Small intestine (tissue), 7 donors: ENCODE data around the gene SH3BP2. TPM values are rescaled to one million over a fixed set of nuclear protein-coding genes. Genes with fewer than 3 reads are reported as not detected.

ENCODE experiments used
- DNase-seq, 2 donors: peaks; one replicate each; pipeline versions ENCODE4 v3.0.0 to v3.0.0-alpha.2; 2013
- FAIRE-seq: peaks from 2 replicates; lab custom pipeline; 2012; peaks lifted over from hg19 to GRCh38; lab: Jason Lieb, UNC
- H3K27ac ChIP-seq, 3 donors: one replicate each; pipeline ENCODE4 v1.5.1; 2013; ENCODE audit warnings: low read length in 2 of 3, mild to moderate bottlenecking in 2 of 3, control low read depth in 1 of 3, inconsistent platforms in 1 of 3, low read depth in 1 of 3, moderate library complexity in 1 of 3
- H3K27me3 ChIP-seq, 3 donors: one replicate each; pipeline ENCODE4 v1.6.1; 2013; ENCODE audit warnings: low read length in 3 of 3, inconsistent platforms in 1 of 3; ENCODE audit not compliant: control insufficient read depth in 3 of 3, insufficient read depth in 3 of 3
- H3K36me3 ChIP-seq, 3 donors: one replicate each; pipeline ENCODE4 v1.6.1; 2013; ENCODE audit warnings: low read length in 3 of 3, inconsistent platforms in 1 of 3, low read depth in 1 of 3, mild to moderate bottlenecking in 1 of 3, moderate library complexity in 1 of 3; ENCODE audit not compliant: control insufficient read depth in 3 of 3, insufficient read depth in 2 of 3
- H3K4me1 ChIP-seq, 3 donors: one replicate each; pipeline ENCODE4 v1.6.1; 2013; ENCODE audit warnings: low read length in 2 of 3, inconsistent platforms in 1 of 3, low read depth in 1 of 3, mild to moderate bottlenecking in 1 of 3, moderate library complexity in 1 of 3; ENCODE audit not compliant: control insufficient read depth in 3 of 3, insufficient read depth in 2 of 3
- H3K4me3 ChIP-seq, 3 donors: one replicate each; pipeline ENCODE4 v1.5.1; 2013; ENCODE audit warnings: low read length in 3 of 3, control low read depth in 1 of 3, inconsistent platforms in 1 of 3, low read depth in 1 of 3, mild to moderate bottlenecking in 1 of 3, moderate library complexity in 1 of 3
- H3K9me3 ChIP-seq, 2 donors: one replicate each; pipeline ENCODE4 v1.6.1; 2013; ENCODE audit warnings: low read depth in 1 of 2, low read length in 1 of 2; ENCODE audit not compliant: control insufficient read depth in 2 of 2, insufficient read depth in 1 of 2
- WGBS, 3 donors: extraction: QIAGEN DNeasy Blood & Tissue Kit; methylation state at CpG; one replicate each; pipeline ENCODE4 v1.1.7; 2013; 5-methylcytosine and 5-hydroxymethylcytosine counted together
- polyA plus RNA-seq, 4 donors: library from polyadenylated mRNA; stranded (reverse) in 3 of 4; unstranded in 1 of 4; fragments of 200-250 nt in 3 of 4; fragments of 120-200 nt in 1 of 4; gene quantifications; one replicate each; pipeline versions ENCODE4 v1.2.1 to v1.2.3, GENCODE V29; 2013
- donor health status: healthy with polysubstance abuse.
- donor health status: control.
- donor health status: control.
- donor health status: Bipolar disorder and iron deficiency.
- donor health status: healthy.

Gene SH3BP2
- polyA plus RNA-seq, 4 donors, result 8.9 to 38.0 (median 23.6) TPM

- Histone ChIP-seq H3K27ac (peak overlapping the region in 1 of 3 donors; percentile 49), H3K9me3 (no peaks in the 10 kb centered on the region), H3K27me3 (no peaks in the 10 kb centered on the region), H3K36me3 (peaks cover 3 to 25% (median 3%) of the 10 kb centered on the region in 3 donors), H3K4me1 (peaks cover 6 to 23% (median 6%) of the 10 kb centered on the region in 3 donors), H3K4me3 (no peak overlapping the region)
- 13 to 17% (median 15%) methylated on average over 7 of the region's 7 CpGs for WGBS, 3 donors
- FAIRE-seq (no peak), DNase-seq (peak in 1 of 2 donors; percentile 58)
Observed at GRCh38 chr4:2852481-2852921, 59.6 kb downstream of the SH3BP2 start.

DNA sequence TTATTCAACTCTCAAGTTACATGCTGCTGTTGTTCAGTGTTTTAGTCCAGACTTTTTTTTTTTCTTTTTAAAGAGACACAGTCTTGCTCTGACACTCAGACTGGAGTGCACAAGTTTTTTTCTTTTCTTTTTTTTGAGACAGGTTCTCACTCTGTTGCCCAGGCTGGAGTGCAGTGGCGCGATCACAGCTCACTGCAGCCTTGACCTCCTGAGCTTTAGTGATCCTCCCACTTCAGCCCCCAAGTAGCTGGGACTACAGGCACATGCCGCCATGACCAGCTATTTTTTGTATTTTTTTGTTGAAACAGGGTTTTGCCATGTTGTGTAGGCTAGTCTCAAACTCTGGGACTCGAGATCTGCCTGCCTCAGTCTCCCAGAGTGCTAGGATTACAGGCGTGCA is 62.7 kb downstream of the SH3BP2 start:
- no peaks in the 10 kb centered on the region for H3K9me3 ChIP-seq
- H3K36me3 ChIP-seq, result peaks cover 3 to 26% (median 3%) of the 10 kb centered on the region in 3 donors
- no peaks in the 10 kb centered on the region for H3K27me3 ChIP-seq
- FAIRE-seq (no peak), DNase-seq (no peak)
- H3K27ac ChIP-seq, result peak overlapping the region in 1 of 3 donors; percentile 31
- H3K4me1 ChIP-seq, result peaks cover 9 to 19% (median 17%) of the 10 kb centered on the region in 3 donors
- no peak overlapping the region for H3K4me3 ChIP-seq
- 93 to 97% (median 94%) methylated on average over 5 of the region's 5 CpGs for WGBS, 3 donors

DNA sequence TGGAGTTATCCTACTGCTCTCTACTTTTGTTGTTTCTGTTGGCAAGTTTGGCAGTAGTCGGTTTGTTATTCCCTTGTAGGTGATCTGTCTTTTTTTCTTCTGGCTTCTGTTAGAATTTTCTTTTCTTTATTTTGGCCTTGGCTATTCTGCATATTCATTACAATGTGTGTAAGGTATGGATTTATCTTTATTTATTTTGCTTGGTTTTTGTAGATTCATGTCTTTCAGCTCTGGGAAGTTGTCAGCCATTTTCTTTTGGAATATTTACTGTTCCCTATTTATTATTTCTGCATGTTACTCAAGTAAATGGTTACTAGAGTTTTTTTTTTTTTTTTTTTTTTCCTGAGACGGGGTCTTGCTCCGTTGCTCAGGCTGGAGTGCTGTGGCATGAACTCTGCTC is 63.4 kb downstream of the SH3BP2 start:
- Histone ChIP-seq H3K4me1 (peaks cover 15 to 23% (median 23%) of the 10 kb centered on the region in 3 donors), H3K9me3 (no peaks in the 10 kb centered on the region), H3K27ac (no peak overlapping the region), H3K27me3 (no peaks in the 10 kb centered on the region), H3K36me3 (peaks cover 3 to 26% (median 3%) of the 10 kb centered on the region in 3 donors), H3K4me3 (no peak overlapping the region)
- FAIRE-seq (no peak), DNase-seq (no peak)
- 95 to 100% (median 98%) methylated on average over 3 of the region's 3 CpGs for WGBS, 3 donors

DNA sequence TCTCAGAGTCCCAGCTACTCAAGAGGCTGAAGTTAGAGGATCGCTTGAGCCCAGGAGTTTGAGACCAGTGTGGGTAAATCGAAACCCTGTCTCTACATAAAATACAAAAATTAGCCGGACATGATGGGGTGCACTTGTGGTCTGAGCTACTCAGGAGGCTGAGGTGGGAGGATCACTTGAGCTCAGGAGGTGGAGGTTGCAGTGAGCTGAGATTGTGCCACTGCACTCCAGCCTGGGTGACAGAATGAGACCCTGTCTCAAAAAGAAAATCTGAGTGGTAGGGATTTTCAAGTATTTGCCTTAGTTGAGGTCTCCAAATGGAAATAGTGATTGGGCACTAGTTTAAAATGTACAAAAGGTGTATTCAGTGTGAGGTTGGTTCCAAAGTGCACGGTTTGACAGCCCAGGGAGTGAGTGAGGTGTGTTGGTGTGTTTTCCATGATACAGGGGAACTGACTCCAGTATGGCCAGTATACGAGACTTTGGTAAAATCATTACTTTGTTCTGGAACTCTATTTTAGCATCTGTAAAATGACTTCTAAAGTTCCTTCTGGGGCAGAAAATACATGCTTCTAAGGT is 64.6 kb downstream of the SH3BP2 start:
- peak in 1 of 2 donors; percentile 48 for DNase-seq
- H3K36me3 ChIP-seq, result peaks cover 3 to 26% (median 3%) of the 10 kb centered on the region in 3 donors
- 69 to 87% (median 80%) methylated on average over 5 of the region's 5 CpGs for WGBS, 3 donors
- no peaks in the 10 kb centered on the region for H3K27me3 ChIP-seq
- peaks cover 19 to 33% (median 22%) of the 10 kb centered on the region in 3 donors for H3K4me1 ChIP-seq
- H3K27ac ChIP-seq, result peak overlapping the region in 1 of 3 donors; percentile 13
- no peaks in the 10 kb centered on the region for H3K9me3 ChIP-seq
- no peak for FAIRE-seq
- H3K4me3 ChIP-seq, result no peak overlapping the region

DNA sequence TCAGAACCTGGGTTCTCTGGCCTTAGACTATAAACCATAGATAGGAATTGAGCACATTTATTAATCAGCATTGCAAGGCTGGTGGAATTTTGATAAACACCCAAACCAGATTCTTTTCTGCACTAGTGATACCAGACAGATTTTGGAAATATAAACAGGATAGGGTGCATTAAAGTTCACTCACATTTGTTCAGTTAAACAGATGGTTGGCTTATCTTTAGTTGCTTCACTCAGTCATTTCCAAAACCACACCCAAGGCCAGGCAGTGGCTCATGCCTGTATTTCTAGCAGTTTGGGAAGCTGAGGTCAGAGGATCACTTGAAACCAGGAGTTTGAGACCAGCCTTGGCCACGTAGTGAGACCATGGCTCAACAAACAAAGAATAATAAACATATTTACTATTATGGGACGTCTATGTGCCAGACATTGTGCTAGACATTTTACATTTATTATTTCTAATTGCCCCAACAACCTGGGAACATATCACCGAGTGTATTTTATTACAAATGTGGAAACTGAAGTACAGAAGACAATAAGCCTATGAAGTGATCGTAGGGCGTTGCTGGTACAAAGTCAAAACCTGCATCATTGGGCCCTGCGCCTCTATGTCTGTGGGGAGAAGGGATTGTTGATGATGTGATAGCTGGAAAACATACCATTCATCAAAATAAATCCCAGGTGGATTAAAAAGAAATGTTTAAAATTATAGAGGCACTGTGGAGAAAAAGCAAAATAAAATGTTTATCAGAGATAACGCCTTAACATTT is 65.7 kb downstream of the SH3BP2 start:
- Histone ChIP-seq H3K27me3 (no peaks in the 10 kb centered on the region), H3K36me3 (peaks cover 3 to 19% (median 3%) of the 10 kb centered on the region in 3 donors), H3K4me1 (peaks cover 22 to 32% (median 25%) of the 10 kb centered on the region in 3 donors), H3K4me3 (no peak overlapping the region), H3K27ac (peak overlapping the region; percentile 15 to 71 (median 67)), H3K9me3 (no peaks in the 10 kb centered on the region)
- WGBS, 3 donors, result 25 to 53% (median 48%) methylated on average over 7 of the region's 7 CpGs
- DNase-seq (peak in 1 of 2 donors; percentile 71), FAIRE-seq (no peak)

GRCh38 chr4:2859514-2859913 is 66.6 kb downstream of the SH3BP2 start:
- FAIRE-seq (no peak), DNase-seq (no peak)
- Histone ChIP-seq H3K4me3 (no peak overlapping the region), H3K4me1 (peaks cover 26 to 38% (median 26%) of the 10 kb centered on the region in 3 donors), H3K27me3 (no peaks in the 10 kb centered on the region), H3K36me3 (peaks cover 0 to 16% (median 3%) of the 10 kb centered on the region in 3 donors), H3K27ac (no peak overlapping the region), H3K9me3 (no peaks in the 10 kb centered on the region)
- 47 to 67% (median 64%) methylated on average over 3 of the region's 3 CpGs for WGBS, 3 donors

- WGBS, 3 donors, result 60 to 64% (median 61%) methylated on average over 6 of the region's 6 CpGs
- peak; percentile 48 to 67 for DNase-seq
Observed at GRCh38 chr4:2860391-2861348, 67.8 kb downstream of the SH3BP2 start.

More at GRCh38 chr4:2860391-2861348, 67.8 kb downstream of the SH3BP2 start:
- Histone ChIP-seq H3K4me3 (no peak overlapping the region), H3K9me3 (no peaks in the 10 kb centered on the region), H3K27ac (peak overlapping the region; percentile 24 to 62 (median 34)), H3K27me3 (no peaks in the 10 kb centered on the region), H3K36me3 (peaks cover 0 to 11% (median 0%) of the 10 kb centered on the region in 3 donors), H3K4me1 (peaks cover 27 to 38% (median 28%) of the 10 kb centered on the region in 3 donors)
- no peak for FAIRE-seq
